Measurements from ENCODE around the gene LEMD3. TPM values are rescaled to one million over a fixed set of nuclear protein-coding genes. Genes with fewer than 3 reads are reported as not detected.

The LEMD3 gene
- total RNA-seq (2014; rRNA removed; shearing (Covaris generic)): 30.7 and 34.0 TPM in 2 replicates

- peak within 1 kb of the TSS; percentile 83 for H3K27ac ChIP-seq
- H3K36me3 ChIP-seq: peaks cover 35% of the 10 kb centered on the region
- peak; percentile 85 for DNase-seq (ENCODE audit: low read depth in 1 of 2, low spot score in 2 of 2)
- H3K4me3 ChIP-seq: peak within 1 kb of the TSS; percentile 87
- no peaks in the 10 kb centered on the region for H3K27me3 ChIP-seq (replicated peaks)
- peaks cover 18% of the 10 kb centered on the region for H3K4me1 ChIP-seq (replicated peaks)
- H3K9me3 ChIP-seq (replicated peaks): no peaks in the 10 kb centered on the region
Measured at GRCh38 chr12:65169320-65170208, at the start of gene LEMD3. Gene LEMD3, plus strand, starts transcription at chr12:65169583. Its CDS starts 14 bp downstream, at chr12:65169597.

GRCh38 chr12:65121049-65121955 lies 48.1 kb upstream of the LEMD3 start, which contains the start of gene WIF1:
Gene WIF1, minus strand, starts transcription at chr12:65121305. Its CDS starts 114 bp downstream, at chr12:65121191.
- H3K27me3 ChIP-seq (replicated peaks): peaks cover 36% of the 10 kb centered on the region
- no peak within 1 kb of the TSS for H3K4me3 ChIP-seq
- no peak for DNase-seq (ENCODE audit: low read depth in 1 of 2, low spot score in 2 of 2)
- no peaks in the 10 kb centered on the region for H3K4me1 ChIP-seq (replicated peaks)
- no peak within 1 kb of the TSS for H3K27ac ChIP-seq
- no peaks in the 10 kb centered on the region for H3K36me3 ChIP-seq
- H3K9me3 ChIP-seq (replicated peaks): no peaks in the 10 kb centered on the region

DNA sequence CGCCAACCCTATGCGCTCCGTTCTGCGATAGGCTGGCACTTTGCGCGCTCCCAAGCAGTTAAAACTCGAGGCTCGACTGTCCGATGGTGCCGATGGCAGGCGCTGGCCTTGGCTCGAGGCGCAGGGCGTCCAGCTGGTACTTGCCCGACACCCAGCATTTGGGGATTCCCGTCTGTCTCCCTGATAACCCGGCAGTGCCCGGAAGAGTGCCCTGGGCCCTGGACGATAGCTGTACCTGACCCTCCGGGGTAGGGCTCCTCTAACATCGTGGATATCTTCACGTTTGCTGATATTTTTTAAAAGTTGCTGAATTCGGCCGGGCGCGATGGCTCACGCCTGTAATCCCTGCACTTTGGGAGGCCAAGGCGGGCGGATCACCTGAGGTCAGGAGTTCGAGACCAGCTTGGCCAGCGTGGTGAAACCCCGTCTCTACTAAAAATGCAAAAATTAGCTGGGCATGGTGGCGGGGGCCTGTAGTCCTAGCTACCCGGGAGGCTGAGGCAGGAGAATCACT lies 47.4 kb upstream of the LEMD3 start:
- Histone ChIP-seq H3K27ac (no peak overlapping the region), H3K9me3 (replicated peaks) (no peaks in the 10 kb centered on the region), H3K27me3 (replicated peaks) (peaks cover 41% of the 10 kb centered on the region), H3K4me1 (replicated peaks) (no peaks in the 10 kb centered on the region), H3K4me3 (no peak overlapping the region), H3K36me3 (no peaks in the 10 kb centered on the region)
- no peak for DNase-seq (ENCODE audit: low read depth in 1 of 2, low spot score in 2 of 2)

DNA sequence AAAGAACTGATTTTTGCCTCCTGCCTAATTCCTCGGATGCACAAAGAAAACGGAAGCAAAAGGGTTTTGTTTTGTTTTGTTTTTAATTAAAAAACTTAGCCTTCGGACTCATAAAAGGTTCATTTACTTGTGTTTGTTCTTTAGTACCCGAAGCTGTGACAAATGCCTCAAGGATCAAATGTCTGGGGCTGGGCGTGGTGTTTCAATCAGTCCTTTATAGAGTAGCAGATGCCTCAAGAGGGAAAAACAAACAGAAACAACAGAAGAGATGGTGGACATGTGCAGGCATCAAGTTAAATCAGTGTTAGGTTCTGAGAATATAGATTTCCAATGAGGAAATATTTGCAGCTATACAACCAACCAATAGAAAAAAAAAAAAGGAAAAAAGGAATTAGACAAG lies 46.7 kb upstream of the LEMD3 start:
- peaks cover 44% of the 10 kb centered on the region for H3K27me3 ChIP-seq (replicated peaks)
- H3K9me3 ChIP-seq (replicated peaks): no peaks in the 10 kb centered on the region
- no peak overlapping the region for H3K4me3 ChIP-seq
- no peak overlapping the region for H3K27ac ChIP-seq
- H3K4me1 ChIP-seq (replicated peaks): no peaks in the 10 kb centered on the region
- H3K36me3 ChIP-seq: no peaks in the 10 kb centered on the region
- no peak for DNase-seq (ENCODE audit: low read depth in 1 of 2, low spot score in 2 of 2)

DNA sequence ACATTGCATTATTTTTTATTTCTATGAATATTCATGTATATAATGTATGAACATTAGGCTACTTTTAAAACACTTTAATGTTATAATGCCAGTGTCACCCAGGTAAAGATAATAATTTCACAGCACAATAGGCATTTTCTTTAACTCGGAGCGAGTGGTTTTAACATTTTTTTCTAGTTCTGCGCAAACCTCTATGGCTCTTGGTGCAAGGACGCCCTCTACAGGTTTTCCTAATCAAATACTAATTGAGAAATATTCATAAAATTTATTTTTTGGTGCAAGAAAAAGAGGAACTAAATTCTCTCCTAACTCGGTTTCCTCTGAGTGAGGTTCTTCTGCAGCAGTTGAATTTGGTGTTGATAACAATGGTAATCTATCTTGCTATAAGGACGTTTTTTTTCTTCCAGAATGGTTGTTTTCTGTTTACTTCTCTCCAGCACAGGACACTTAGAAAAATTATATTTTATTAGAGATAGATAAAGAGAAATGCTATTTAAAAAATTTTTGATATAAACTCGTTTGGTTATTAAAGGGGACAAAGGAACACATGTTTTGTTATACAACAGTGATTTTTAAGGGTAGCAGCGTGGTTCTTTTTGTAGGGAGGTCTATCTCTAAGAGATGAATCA lies 45.8 kb upstream of the LEMD3 start:
- Histone ChIP-seq H3K36me3 (no peaks in the 10 kb centered on the region), H3K9me3 (replicated peaks) (no peaks in the 10 kb centered on the region), H3K4me3 (no peak overlapping the region), H3K27me3 (replicated peaks) (peaks cover 44% of the 10 kb centered on the region), H3K27ac (no peak overlapping the region), H3K4me1 (replicated peaks) (no peaks in the 10 kb centered on the region)
- DNase-seq (ENCODE audit: low read depth in 1 of 2, low spot score in 2 of 2): peak in 1 of 2 experiments; percentile 14

DNA sequence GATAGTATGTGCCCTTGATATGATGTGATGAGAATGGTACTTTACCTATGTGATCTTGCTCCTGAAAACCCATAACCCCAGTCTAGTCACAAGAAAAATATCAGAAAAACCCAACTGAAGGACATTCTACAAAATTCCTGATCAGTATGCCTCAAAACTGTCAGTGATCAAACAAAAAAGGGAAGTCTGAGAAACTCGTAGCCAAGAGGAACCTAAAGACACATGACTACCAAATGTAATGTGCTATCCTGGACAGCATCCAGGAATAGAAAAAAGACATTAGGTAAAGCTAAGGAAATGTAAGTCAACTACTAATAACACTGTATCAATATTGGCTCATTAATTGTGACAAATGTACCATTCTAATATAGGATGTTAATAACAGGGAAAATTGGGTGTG lies 44.1 kb upstream of the LEMD3 start:
- no peaks in the 10 kb centered on the region for H3K4me1 ChIP-seq (replicated peaks)
- H3K27me3 ChIP-seq (replicated peaks): peaks cover 41% of the 10 kb centered on the region
- no peaks in the 10 kb centered on the region for H3K36me3 ChIP-seq
- no peaks in the 10 kb centered on the region for H3K9me3 ChIP-seq (replicated peaks)
- no peak for DNase-seq (ENCODE audit: low read depth in 1 of 2, low spot score in 2 of 2)
- no peak overlapping the region for H3K4me3 ChIP-seq
- H3K27ac ChIP-seq: no peak overlapping the region

GRCh38 chr12:65125975-65126374 lies 43.4 kb upstream of the LEMD3 start:
- H3K9me3 ChIP-seq (replicated peaks): no peaks in the 10 kb centered on the region
- no peaks in the 10 kb centered on the region for H3K36me3 ChIP-seq
- no peak overlapping the region for H3K27ac ChIP-seq
- H3K27me3 ChIP-seq (replicated peaks): peaks cover 34% of the 10 kb centered on the region
- no peak overlapping the region for H3K4me3 ChIP-seq
- DNase-seq (ENCODE audit: low read depth in 1 of 2, low spot score in 2 of 2): no peak
- H3K4me1 ChIP-seq (replicated peaks): no peaks in the 10 kb centered on the region

DNA sequence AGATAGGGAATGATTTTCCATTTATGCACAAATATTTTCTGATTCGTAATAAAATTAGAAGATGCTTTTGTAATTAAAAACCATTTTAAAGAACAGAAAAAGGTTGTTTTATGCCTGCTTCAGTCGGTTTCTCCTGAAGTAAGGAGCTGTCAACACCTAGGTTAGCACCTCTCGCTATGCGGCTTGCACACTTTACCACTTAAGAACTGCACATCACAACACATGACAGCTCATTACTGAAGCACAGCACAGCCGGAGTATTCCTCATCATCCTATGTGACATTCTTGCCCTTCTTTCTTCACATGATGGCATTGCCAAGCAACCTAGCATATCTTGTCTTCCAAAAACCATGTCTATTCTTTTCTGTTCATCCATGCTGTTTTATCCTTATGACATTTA lies 42.9 kb upstream of the LEMD3 start:
- Histone ChIP-seq H3K9me3 (replicated peaks) (no peaks in the 10 kb centered on the region), H3K27ac (no peak overlapping the region), H3K4me1 (replicated peaks) (no peaks in the 10 kb centered on the region), H3K27me3 (replicated peaks) (peaks cover 29% of the 10 kb centered on the region), H3K4me3 (no peak overlapping the region), H3K36me3 (no peaks in the 10 kb centered on the region)
- no peak for DNase-seq (ENCODE audit: low read depth in 1 of 2, low spot score in 2 of 2)

- peaks cover 34% of the 10 kb centered on the region for H3K27me3 ChIP-seq (replicated peaks)
- H3K27ac ChIP-seq: no peak overlapping the region
- H3K36me3 ChIP-seq: no peaks in the 10 kb centered on the region
- DNase-seq (ENCODE audit: low read depth in 1 of 2, low spot score in 2 of 2): no peak
- H3K4me1 ChIP-seq (replicated peaks): no peaks in the 10 kb centered on the region
- H3K4me3 ChIP-seq: no peak overlapping the region
- H3K9me3 ChIP-seq (replicated peaks): no peaks in the 10 kb centered on the region
Measured at GRCh38 chr12:65133879-65134278, 35.5 kb upstream of the LEMD3 start.

GRCh38 chr12:65139389-65139788 lies 30.0 kb upstream of the LEMD3 start:
- no peaks in the 10 kb centered on the region for H3K9me3 ChIP-seq (replicated peaks)
- DNase-seq (ENCODE audit: low read depth in 1 of 2, low spot score in 2 of 2): no peak
- H3K36me3 ChIP-seq: no peaks in the 10 kb centered on the region
- H3K27ac ChIP-seq: no peak overlapping the region
- H3K4me1 ChIP-seq (replicated peaks): no peaks in the 10 kb centered on the region
- H3K4me3 ChIP-seq: no peak overlapping the region
- H3K27me3 ChIP-seq (replicated peaks): peaks cover 27% of the 10 kb centered on the region

- no peaks in the 10 kb centered on the region for H3K4me1 ChIP-seq (replicated peaks)
- H3K9me3 ChIP-seq (replicated peaks): no peaks in the 10 kb centered on the region
- H3K36me3 ChIP-seq: no peaks in the 10 kb centered on the region
- no peak overlapping the region for H3K4me3 ChIP-seq
- peaks cover 27% of the 10 kb centered on the region for H3K27me3 ChIP-seq (replicated peaks)
- DNase-seq (ENCODE audit: low read depth in 1 of 2, low spot score in 2 of 2): no peak
- no peak overlapping the region for H3K27ac ChIP-seq
Measured at GRCh38 chr12:65140738-65141137, 28.6 kb upstream of the LEMD3 start.

DNA sequence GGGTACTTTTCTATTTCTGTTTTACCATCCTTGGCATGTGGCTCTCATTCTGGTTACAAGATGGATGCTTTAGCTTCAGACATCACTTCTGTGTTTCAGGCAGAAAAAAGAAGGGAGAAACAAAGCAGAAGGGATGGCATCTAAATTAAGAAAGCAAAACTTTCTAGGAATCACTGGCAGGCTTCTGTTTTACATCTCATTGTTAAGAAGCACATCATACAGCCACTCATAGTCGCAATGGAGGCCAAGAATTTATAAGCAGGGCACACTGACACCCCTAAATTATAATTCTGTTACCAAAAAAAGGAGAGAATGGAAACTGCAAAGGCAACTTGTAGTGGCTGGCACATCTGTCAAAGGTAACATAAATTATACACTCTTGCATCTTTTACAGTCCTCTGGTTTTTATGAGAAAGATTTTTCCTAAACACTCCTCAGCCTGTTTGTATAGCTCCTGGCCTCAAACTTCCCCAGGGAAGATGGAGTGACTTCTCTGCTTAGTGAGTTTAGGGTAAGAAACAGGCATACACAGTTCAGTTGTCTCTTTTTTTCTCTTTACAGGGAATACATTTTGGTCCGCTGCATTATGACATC lies 22.0 kb upstream of the LEMD3 start:
- H3K4me1 ChIP-seq (replicated peaks): no peaks in the 10 kb centered on the region
- H3K27me3 ChIP-seq (replicated peaks): peaks cover 23% of the 10 kb centered on the region
- DNase-seq (ENCODE audit: low read depth in 1 of 2, low spot score in 2 of 2): no peak
- no peak overlapping the region for H3K4me3 ChIP-seq
- H3K27ac ChIP-seq: no peak overlapping the region
- H3K36me3 ChIP-seq: no peaks in the 10 kb centered on the region
- H3K9me3 ChIP-seq (replicated peaks): no peaks in the 10 kb centered on the region

DNA sequence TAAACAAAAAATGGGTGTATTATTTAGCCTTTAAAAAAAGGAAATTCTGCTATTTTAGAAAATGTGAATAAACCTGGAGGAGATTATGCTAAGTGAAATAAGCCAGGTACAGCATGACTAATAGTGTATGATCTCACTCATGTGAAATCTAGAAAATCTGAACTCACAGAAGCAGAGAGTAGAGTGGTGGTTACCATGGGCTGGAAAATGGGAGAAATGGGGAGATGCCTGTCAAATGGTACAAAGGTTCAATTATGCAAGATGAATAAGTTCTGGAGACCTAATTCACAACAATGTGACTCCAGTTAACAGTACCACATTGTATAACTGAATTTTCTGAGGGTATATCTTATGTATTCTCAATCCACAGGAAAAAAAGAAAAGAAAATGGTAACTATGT lies 17.4 kb upstream of the LEMD3 start:
- 0 out of 2 replicates have a peak, but pooled peaks cover 3% of the 10 kb centered on the region for H3K4me1 ChIP-seq (replicated peaks)
- no peak for DNase-seq (ENCODE audit: low read depth in 1 of 2, low spot score in 2 of 2)
- H3K27ac ChIP-seq: no peak overlapping the region
- no peaks in the 10 kb centered on the region for H3K9me3 ChIP-seq (replicated peaks)
- H3K4me3 ChIP-seq: no peak overlapping the region
- H3K27me3 ChIP-seq (replicated peaks): peaks cover 21% of the 10 kb centered on the region; the same call in 1 of the 2 replicates
- H3K36me3 ChIP-seq: no peaks in the 10 kb centered on the region
